ENCODE data around the gene RAD51D.

RAD51D gene

DNA sequence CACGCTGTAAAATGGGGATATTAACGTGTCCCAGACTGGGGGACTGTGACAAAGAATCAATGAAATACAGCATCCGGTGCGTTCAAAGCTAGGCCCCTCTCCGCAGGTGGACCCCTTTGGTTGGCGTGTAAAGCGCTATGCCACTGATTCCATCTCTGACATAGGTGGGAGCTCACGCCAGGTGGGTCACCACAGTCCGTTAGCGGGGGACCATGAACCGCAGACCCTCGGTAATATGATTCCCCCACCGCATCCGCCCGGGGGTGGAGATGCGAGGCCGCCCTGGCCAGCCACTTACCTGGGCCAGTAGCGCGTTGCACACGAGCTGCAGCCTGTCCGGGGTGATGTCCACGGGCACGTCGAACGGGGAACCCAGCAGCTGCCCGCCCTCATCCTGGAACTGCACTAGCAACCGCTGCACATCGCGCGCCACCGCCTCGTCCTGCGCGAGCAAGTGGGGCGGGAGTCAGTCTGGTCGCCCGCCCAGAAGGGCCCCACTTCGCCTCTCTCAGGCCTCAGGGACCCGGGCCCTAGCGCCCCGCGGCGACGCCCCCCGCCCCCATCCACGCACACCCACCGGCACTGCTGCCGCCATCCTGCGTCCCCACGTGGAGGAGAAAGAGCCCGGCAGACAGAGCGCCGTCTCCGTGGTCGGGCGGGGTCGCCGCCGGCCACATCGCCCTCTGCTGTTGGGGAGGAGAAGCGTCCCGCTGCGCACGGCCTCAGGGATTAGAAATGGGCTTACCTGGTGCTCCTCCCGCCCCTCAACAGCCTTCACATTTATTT, 22.2 kb upstream of the RAD51D start, which contains the start of gene NLE1:
TSS of gene NLE1 (minus strand) at position 623 of the 786 bp plus-strand sequence. CDS start at position 595, 28 bp downstream.
- Histone ChIP-seq H3K4me3 (ENCODE audit: insufficient read depth, low read depth, low read length) (peak within 1 kb of the TSS; percentile 98), H3K4me1 (ENCODE audit: control insufficient read depth, insufficient read depth, low read length) (no peaks in the 10 kb centered on the region), H3K27me3 (ENCODE audit: control insufficient read depth, insufficient read depth, low read length, poor library complexity, severe bottlenecking) (no peaks in the 10 kb centered on the region), H3K9me3 (ENCODE audit: control insufficient read depth, low read length) (no peaks in the 10 kb centered on the region), H3K36me3 (ENCODE audit: control insufficient read depth, insufficient read depth, low read length) (peaks cover 23% of the 10 kb centered on the region), H3K27ac (ENCODE audit: insufficient read depth, low read depth, low read length, poor library complexity, severe bottlenecking) (no peak within 1 kb of the TSS)
- 0% methylated on average over 65 of the region's 65 CpGs for WGBS, 2 experiments

DNA sequence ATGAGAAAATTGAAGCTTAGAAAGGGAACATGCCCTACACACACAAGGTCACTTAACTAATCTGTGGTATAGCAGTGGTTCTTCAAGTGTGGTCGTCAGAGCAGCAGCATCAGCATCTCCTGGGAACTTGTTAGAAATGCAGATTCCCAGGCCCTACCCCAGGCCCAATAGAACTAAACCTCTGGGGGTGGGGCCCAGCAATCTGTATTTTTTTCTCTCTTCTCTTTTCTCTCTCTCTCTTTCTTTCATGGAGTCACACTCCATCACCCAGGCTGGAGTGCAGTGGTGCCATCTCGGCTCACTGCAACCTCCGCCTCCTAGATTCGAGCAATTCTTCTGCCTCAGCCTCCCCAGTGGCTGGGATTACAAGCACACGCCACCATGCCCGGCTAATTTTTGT, 18.6 kb upstream of the RAD51D start:
- no peaks in the 10 kb centered on the region for H3K9me3 ChIP-seq (ENCODE audit: control insufficient read depth, low read length)
- WGBS, 2 experiments = 92 to 95% methylated on average over 6 of the region's 6 CpGs
- no peak overlapping the region for H3K27ac ChIP-seq (ENCODE audit: insufficient read depth, low read depth, low read length, poor library complexity, severe bottlenecking)
- H3K36me3 ChIP-seq (ENCODE audit: control insufficient read depth, insufficient read depth, low read length) = peaks cover 57% of the 10 kb centered on the region
- H3K27me3 ChIP-seq (ENCODE audit: control insufficient read depth, insufficient read depth, low read length, poor library complexity, severe bottlenecking) = no peaks in the 10 kb centered on the region
- H3K4me3 ChIP-seq (ENCODE audit: insufficient read depth, low read depth, low read length) = no peak overlapping the region
- H3K4me1 ChIP-seq (ENCODE audit: control insufficient read depth, insufficient read depth, low read length) = no peaks in the 10 kb centered on the region

DNA sequence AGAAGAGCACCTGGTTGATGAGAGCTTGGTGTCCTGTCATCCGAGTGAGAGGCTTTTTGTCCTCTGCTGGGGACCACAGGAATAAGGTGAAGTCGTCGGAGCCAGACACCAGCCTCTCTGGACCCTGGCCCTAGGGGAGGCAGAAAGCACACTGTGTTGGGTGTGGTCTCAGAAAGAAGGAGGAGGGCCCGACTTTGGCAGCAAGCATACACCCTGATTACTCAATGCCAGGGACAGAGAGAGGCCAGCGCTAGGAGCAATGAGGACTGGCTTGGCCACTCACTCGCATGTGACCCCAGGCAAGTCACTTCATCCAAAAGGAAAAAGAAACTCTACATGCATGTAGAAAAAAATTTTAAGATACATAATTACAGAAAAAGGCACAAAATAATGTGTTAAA, 15.7 kb upstream of the RAD51D start:
- Histone ChIP-seq H3K4me1 (ENCODE audit: control insufficient read depth, insufficient read depth, low read length) (no peaks in the 10 kb centered on the region), H3K9me3 (ENCODE audit: control insufficient read depth, low read length) (no peaks in the 10 kb centered on the region), H3K27me3 (ENCODE audit: control insufficient read depth, insufficient read depth, low read length, poor library complexity, severe bottlenecking) (no peaks in the 10 kb centered on the region), H3K27ac (ENCODE audit: insufficient read depth, low read depth, low read length, poor library complexity, severe bottlenecking) (no peak overlapping the region), H3K36me3 (ENCODE audit: control insufficient read depth, insufficient read depth, low read length) (peaks cover 77% of the 10 kb centered on the region), H3K4me3 (ENCODE audit: insufficient read depth, low read depth, low read length) (no peak overlapping the region)
- 92 to 96% methylated on average over 5 to 6 of the region's 6 CpGs for WGBS, 2 experiments

DNA sequence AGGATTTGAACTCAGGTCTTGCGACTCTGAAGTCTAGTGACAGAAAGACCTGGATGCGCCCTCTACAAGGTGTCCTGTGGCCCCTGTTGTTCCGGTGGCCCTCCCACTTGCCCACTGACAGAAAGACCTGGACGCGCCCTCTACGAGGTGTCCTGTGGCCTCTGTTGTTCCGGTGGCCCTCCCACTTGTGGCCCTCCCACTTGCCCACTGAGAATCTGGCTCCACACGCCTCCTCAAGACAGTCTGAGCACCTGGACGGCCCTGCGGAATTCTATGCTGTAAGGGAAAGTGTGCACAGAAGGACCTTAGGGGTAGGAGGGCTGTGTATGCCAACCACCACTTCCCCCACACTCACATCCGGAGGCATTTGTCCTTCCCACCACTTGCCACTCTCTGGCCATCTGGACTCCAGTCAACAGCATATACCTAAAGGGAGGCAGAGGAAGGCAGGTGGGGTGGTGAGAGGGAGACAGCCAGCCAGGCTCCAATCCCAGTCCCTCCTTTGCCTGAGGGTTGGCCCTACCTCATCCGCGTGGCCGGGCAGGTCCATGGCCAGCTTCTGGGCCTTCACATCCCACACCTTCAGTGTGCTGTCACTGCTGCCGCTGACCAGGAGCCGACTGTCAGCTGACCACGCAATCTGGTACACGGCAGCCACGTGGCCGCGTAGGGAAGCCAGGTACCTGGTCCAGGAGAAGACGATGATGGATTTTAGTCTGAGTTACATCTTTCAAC, 13.3 kb upstream of the RAD51D start:
- Histone ChIP-seq H3K4me3 (ENCODE audit: insufficient read depth, low read depth, low read length) (no peak overlapping the region), H3K27me3 (ENCODE audit: control insufficient read depth, insufficient read depth, low read length, poor library complexity, severe bottlenecking) (no peaks in the 10 kb centered on the region), H3K36me3 (ENCODE audit: control insufficient read depth, insufficient read depth, low read length) (peaks cover 62% of the 10 kb centered on the region), H3K4me1 (ENCODE audit: control insufficient read depth, insufficient read depth, low read length) (no peaks in the 10 kb centered on the region), H3K9me3 (ENCODE audit: control insufficient read depth, low read length) (no peaks in the 10 kb centered on the region), H3K27ac (ENCODE audit: insufficient read depth, low read depth, low read length, poor library complexity, severe bottlenecking) (no peak overlapping the region)
- WGBS, 2 experiments = 95% methylated on average over 21 to 22 of the region's 22 CpGs

DNA sequence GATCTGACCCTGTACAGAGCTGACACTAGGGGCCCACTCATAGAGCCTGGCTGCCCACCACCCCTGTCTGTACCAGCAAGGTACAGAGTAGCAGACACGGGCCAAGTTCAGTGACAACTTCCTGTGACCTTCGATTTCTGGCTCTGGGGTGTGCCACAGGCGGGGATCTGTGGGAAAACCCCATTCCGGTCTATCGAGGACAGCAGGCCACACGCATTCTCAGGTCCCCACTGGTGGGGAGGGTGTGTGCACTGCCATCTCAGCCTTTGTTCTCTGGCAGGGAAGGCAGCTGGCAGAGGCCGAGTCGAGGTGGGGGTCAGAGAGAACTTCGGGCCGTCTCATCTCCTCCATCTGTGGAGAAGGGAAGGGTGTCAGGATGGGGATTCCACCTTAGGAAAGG, 12.4 kb upstream of the RAD51D start:
- whole genome bisulfite sequencing, 2 experiments = 96 to 97% methylated on average over 10 of the region's 10 CpGs

DNA sequence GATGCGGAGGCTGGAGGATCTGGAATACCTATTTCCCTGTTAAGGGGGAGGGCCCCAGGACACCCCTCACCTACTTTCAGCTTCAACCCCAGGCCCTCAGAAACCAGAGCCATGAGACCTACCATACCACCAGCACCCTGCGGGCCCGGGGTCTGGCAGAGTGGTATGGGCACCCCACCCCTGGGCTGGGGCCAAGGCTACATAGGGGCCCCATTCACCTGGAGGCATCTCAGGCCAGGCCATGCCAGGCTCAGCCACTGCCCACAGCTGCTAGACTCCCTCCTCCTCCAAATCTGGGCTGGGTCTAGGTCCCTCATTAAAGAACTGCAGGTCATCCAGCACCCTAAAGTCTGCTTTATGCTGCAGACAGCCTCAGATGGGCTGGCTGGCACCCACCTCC, 10.7 kb upstream of the RAD51D start:
- H3K4me3 ChIP-seq (ENCODE audit: insufficient read depth, low read depth, low read length) = no peak overlapping the region
- H3K36me3 ChIP-seq (ENCODE audit: control insufficient read depth, insufficient read depth, low read length) = peaks cover 41% of the 10 kb centered on the region
- 94 to 97% methylated on average over 3 of the region's 3 CpGs for WGBS, 2 experiments
- H3K27me3 ChIP-seq (ENCODE audit: control insufficient read depth, insufficient read depth, low read length, poor library complexity, severe bottlenecking) = no peaks in the 10 kb centered on the region
- no peaks in the 10 kb centered on the region for H3K4me1 ChIP-seq (ENCODE audit: control insufficient read depth, insufficient read depth, low read length)
- H3K27ac ChIP-seq (ENCODE audit: insufficient read depth, low read depth, low read length, poor library complexity, severe bottlenecking) = no peak overlapping the region
- no peaks in the 10 kb centered on the region for H3K9me3 ChIP-seq (ENCODE audit: control insufficient read depth, low read length)

More for the DNA sequence above, 12.4 kb upstream of the RAD51D start:
- Histone ChIP-seq H3K36me3 (ENCODE audit: control insufficient read depth, insufficient read depth, low read length) (peaks cover 54% of the 10 kb centered on the region), H3K27ac (ENCODE audit: insufficient read depth, low read depth, low read length, poor library complexity, severe bottlenecking) (no peak overlapping the region), H3K4me3 (ENCODE audit: insufficient read depth, low read depth, low read length) (no peak overlapping the region), H3K4me1 (ENCODE audit: control insufficient read depth, insufficient read depth, low read length) (no peaks in the 10 kb centered on the region), H3K9me3 (ENCODE audit: control insufficient read depth, low read length) (no peaks in the 10 kb centered on the region), H3K27me3 (ENCODE audit: control insufficient read depth, insufficient read depth, low read length, poor library complexity, severe bottlenecking) (no peaks in the 10 kb centered on the region)

DNA sequence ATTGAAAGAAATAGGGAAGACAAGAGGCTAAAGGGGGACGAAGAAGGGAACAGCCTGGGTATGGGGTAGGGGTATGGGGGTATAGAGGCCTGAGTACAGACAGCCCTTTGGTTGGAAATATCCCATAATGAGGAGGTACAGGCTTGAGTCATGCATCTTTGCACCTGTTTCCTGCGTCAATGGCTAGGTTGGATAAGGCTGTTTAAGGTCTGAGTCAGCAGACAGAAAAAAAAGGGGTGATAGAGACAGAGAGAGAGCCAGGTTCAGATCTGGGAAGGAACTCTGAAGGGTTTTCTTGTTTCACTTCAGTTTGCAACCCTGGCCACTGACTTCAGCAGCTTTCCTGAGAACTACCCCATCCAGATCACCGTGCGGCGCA, 10.3 kb upstream of the RAD51D start:
- H3K27ac ChIP-seq (ENCODE audit: insufficient read depth, low read depth, low read length, poor library complexity, severe bottlenecking) = no peak overlapping the region
- no peaks in the 10 kb centered on the region for H3K9me3 ChIP-seq (ENCODE audit: control insufficient read depth, low read length)
- no peak overlapping the region for H3K4me3 ChIP-seq (ENCODE audit: insufficient read depth, low read depth, low read length)
- H3K4me1 ChIP-seq (ENCODE audit: control insufficient read depth, insufficient read depth, low read length) = no peaks in the 10 kb centered on the region
- H3K27me3 ChIP-seq (ENCODE audit: control insufficient read depth, insufficient read depth, low read length, poor library complexity, severe bottlenecking) = no peaks in the 10 kb centered on the region
- 94 to 96% methylated on average over 5 of the region's 5 CpGs for whole genome bisulfite sequencing, 2 experiments
- peaks cover 36% of the 10 kb centered on the region for H3K36me3 ChIP-seq (ENCODE audit: control insufficient read depth, insufficient read depth, low read length)

DNA sequence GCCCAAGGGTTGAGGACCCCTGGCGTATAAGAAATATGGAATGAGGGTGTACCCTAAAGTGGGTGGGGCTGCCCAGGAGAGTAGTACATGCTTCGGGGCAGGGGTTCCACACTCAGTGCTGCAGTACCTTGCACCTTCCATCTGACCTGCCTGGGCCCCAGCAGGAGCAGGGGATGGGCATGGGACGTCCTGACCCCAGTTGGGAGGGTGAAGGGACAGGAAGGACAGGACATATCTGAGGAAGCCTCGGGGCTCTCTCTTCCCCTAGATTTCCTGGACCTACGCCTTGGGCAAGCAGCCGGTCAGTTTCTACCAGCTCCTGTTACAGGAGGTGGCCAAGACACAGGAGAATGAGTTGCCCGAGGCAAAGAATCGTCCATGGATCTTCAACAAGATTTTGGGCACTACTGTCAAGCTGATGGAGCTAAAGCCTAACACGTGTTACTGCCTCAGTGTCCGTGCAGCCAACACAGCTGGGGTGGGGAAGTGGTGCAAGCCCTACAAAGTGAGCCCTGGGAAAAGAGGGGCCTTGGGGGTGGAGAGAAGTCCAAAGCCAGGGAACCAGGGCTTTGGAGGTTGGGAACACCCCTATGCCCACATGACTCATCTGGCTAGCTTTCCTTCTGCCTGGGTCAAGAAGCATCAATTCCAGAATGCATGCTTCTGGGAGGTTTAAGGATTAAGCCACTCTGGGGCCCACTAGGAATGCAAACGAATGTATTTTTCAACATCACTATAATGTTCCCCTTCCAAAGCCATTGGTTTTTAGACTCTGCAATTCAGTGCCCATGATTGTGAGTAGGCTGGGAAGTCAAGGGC, 9.7 kb upstream of the RAD51D start:
- Histone ChIP-seq H3K27me3 (ENCODE audit: control insufficient read depth, insufficient read depth, low read length, poor library complexity, severe bottlenecking) (no peaks in the 10 kb centered on the region), H3K27ac (ENCODE audit: insufficient read depth, low read depth, low read length, poor library complexity, severe bottlenecking) (no peak overlapping the region), H3K4me3 (ENCODE audit: insufficient read depth, low read depth, low read length) (no peak overlapping the region), H3K9me3 (ENCODE audit: control insufficient read depth, low read length) (no peaks in the 10 kb centered on the region), H3K36me3 (ENCODE audit: control insufficient read depth, insufficient read depth, low read length) (peaks cover 32% of the 10 kb centered on the region), H3K4me1 (ENCODE audit: control insufficient read depth, insufficient read depth, low read length) (no peaks in the 10 kb centered on the region)
- 90 to 94% methylated on average over 11 of the region's 11 CpGs for WGBS, 2 experiments

DNA sequence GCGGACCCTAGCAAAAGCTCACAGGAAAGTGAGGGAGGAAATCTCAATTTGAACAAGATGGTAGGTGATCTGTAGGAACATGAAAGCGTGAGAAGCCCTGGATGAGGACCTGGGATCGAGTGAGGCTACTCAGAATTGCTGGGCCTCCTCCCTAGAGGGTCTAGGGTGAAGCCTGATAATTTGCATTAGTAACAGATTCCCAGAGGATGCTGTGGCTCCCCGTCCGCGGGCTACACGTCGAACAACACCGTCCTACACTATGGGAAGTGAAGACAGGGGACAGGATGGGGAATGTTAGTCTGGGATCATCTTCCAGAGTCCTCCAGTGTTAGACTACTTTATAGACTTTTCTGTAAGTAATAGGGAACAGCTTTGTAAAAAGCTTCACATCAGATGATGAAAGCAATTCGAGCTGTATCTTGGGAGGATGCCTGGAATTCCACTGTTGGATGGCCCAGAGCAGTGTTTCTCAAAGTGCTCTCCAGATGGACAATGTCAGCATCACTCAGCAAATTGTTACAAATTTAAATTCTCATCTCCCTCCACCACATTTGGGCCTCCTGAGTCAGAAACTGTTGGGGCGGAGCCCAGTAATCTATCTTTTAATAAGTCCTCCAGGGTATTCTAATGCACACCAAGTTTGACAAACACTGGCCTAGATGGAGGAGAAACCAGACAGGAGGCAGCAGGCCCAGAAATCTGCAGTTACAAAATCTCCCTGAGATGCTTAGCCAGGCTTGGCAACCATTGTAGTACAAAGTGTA, 8.3 kb upstream of the RAD51D start:
- WGBS, 2 experiments = 90 to 93% methylated on average over 11 of the region's 11 CpGs
- Histone ChIP-seq H3K4me1 (ENCODE audit: control insufficient read depth, insufficient read depth, low read length) (no peaks in the 10 kb centered on the region), H3K9me3 (ENCODE audit: control insufficient read depth, low read length) (no peaks in the 10 kb centered on the region), H3K4me3 (ENCODE audit: insufficient read depth, low read depth, low read length) (no peak overlapping the region), H3K27me3 (ENCODE audit: control insufficient read depth, insufficient read depth, low read length, poor library complexity, severe bottlenecking) (peaks cover under 1% of the 10 kb centered on the region), H3K27ac (ENCODE audit: insufficient read depth, low read depth, low read length, poor library complexity, severe bottlenecking) (no peak overlapping the region), H3K36me3 (ENCODE audit: control insufficient read depth, insufficient read depth, low read length) (peaks cover 18% of the 10 kb centered on the region)
